Measurements from ENCODE around the gene GLRX. TPM values are rescaled to one million over a fixed set of nuclear protein-coding genes. Genes with fewer than 3 reads are reported as not detected.

The GLRX gene
- total and polyA plus RNA-seq, 9 donors: 5.9 to 21.1 (median 15.5) TPM

DNA sequence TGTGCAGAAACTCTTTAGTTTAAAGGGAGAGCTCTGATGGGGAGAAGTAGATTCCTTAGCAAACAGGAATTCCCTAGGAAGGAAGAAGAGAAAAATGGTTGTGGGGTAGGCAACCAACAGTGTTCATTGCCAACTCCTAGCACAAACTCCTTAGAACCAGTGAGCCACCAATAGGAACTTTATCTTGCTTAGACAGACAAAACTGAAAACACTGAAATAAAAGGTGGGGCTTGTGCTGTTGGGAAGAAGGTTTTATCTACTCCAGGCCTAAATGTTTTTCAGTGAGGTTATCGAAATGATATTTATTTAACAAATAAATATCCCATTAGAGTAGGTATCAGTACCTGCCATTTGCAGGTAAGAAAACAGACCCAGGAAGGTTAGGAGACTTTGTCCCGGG lies 7.7 kb upstream of the GLRX start:
- Histone ChIP-seq H3K27ac (ENCODE audit: low read length) (no peak overlapping the region), H3K27me3 (ENCODE audit: control insufficient read depth, insufficient read depth, low read length) (no peaks in the 10 kb centered on the region), H3K9me3 (replicated peaks; ENCODE audit: control insufficient read depth, low read depth, low read length) (no peaks in the 10 kb centered on the region), H3K36me3 (ENCODE audit: control insufficient read depth, insufficient read depth, low read length) (no peaks in the 10 kb centered on the region), H3K4me1 (ENCODE audit: control insufficient read depth, insufficient read depth, low read length) (no peaks in the 10 kb centered on the region), H3K4me3 (ENCODE audit: low read length) (no peak overlapping the region)
- no peak for DNase-seq
- 80% methylated on average over 1 of the region's 2 CpGs for WGBS (ENCODE audit: insufficient coverage)

DNA sequence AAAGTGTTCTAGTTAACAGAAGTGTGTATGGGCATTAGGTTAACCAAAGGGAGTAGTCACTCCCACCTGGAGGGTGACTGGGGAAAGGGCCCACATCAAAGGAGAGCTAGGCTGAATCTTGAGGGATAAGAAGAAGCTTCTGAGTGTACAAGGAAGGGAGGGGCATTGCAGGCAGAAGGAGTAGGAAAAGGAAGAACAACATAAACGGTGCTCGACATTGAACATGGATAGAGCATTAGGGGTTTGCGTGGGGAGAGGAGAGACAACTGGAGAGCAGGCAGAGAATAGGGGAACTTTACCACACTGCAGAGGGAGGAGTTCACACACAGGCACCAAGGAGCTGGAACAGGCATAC lies 5.3 kb upstream of the GLRX start:
- Histone ChIP-seq H3K4me1 (ENCODE audit: control insufficient read depth, insufficient read depth, low read length) (peaks cover 15% of the 10 kb centered on the region), H3K4me3 (ENCODE audit: low read length) (no peak overlapping the region), H3K36me3 (ENCODE audit: control insufficient read depth, insufficient read depth, low read length) (no peaks in the 10 kb centered on the region), H3K27me3 (ENCODE audit: control insufficient read depth, insufficient read depth, low read length) (no peaks in the 10 kb centered on the region), H3K9me3 (replicated peaks; ENCODE audit: control insufficient read depth, low read depth, low read length) (no peaks in the 10 kb centered on the region), H3K27ac (ENCODE audit: low read length) (no peak overlapping the region)
- no peak for DNase-seq
- 38% methylated on average over 3 of the region's 3 CpGs for WGBS (ENCODE audit: insufficient coverage)

DNA sequence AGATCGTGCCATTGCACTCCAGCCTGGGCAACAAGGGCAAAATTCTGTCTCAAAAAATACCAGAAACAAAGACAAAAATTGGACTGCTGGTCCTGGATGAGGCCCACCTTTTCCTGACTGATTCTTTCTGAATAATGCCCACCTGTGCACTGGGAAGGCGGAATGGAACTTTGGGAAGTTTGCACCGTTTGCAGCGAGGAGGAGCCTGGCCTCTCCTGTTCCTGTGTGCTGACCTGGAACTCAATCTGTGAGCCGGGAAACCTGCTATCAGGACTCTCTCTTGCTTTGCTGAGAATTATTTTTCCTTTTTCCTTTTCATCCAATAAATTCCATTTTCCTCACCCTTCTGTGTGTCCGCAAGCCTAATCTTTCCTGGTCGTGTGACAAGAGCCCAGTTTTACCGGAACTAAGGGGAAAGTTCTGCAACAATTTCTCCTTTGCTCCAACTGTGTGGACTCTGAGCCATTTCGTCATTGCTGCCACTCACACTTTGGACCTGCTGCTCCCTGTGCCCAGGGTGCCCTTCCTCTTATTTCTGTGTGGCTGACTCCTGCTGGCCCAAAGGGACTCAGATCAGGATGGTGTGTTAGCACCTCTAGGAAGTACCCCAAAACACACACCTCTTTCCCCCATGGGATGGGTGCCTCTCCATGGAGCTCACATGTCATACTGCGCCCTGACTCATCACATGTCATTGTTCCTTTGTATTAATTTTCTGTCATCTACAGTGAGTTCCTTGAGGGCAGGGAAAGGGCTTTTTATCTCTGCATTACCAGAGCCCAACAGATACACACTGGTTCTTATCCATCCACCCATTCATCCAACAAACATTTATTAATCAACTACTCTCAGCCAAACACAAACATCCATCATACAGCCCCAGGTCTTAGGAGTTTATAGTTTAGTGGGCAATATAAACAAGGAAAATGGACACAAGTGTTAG lies 4.7 kb upstream of the GLRX start:
- no peaks in the 10 kb centered on the region for H3K9me3 ChIP-seq (replicated peaks; ENCODE audit: control insufficient read depth, low read depth, low read length)
- no peak for DNase-seq
- H3K36me3 ChIP-seq (ENCODE audit: control insufficient read depth, insufficient read depth, low read length): no peaks in the 10 kb centered on the region
- 82% methylated on average over 8 of the region's 10 CpGs for whole genome bisulfite sequencing (ENCODE audit: insufficient coverage)
- H3K27ac ChIP-seq (ENCODE audit: low read length): no peak overlapping the region
- no peak overlapping the region for H3K4me3 ChIP-seq (ENCODE audit: low read length)
- peaks cover 17% of the 10 kb centered on the region for H3K4me1 ChIP-seq (ENCODE audit: control insufficient read depth, insufficient read depth, low read length)
- no peaks in the 10 kb centered on the region for H3K27me3 ChIP-seq (ENCODE audit: control insufficient read depth, insufficient read depth, low read length)

DNA sequence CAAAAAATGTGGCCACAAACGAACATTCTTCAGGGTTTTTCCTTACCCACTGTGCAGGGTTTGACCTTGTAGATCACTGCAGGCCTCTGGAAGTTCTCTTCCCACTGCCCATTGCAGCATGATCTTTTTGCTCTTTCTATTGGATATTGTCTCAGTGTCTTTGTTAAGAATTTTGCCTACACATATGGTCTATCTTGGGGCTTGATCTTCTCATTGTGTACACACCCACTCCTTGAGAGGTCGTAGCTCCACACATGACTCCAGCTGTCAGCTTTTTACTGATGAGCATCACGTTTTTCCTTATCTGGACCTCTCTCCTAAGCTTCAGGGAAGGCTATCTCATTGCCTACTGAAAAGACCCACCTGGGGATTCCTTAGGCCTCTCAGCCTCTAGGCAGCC lies 3.0 kb upstream of the GLRX start:
- Histone ChIP-seq H3K4me3 (ENCODE audit: low read length) (no peak overlapping the region), H3K4me1 (ENCODE audit: control insufficient read depth, insufficient read depth, low read length) (peaks cover 23% of the 10 kb centered on the region), H3K27ac (ENCODE audit: low read length) (no peak overlapping the region), H3K27me3 (ENCODE audit: control insufficient read depth, insufficient read depth, low read length) (no peaks in the 10 kb centered on the region), H3K36me3 (ENCODE audit: control insufficient read depth, insufficient read depth, low read length) (no peaks in the 10 kb centered on the region), H3K9me3 (replicated peaks; ENCODE audit: control insufficient read depth, low read depth, low read length) (no peaks in the 10 kb centered on the region)
- WGBS (ENCODE audit: insufficient coverage): 80% methylated on average over 2 of the region's 3 CpGs
- no peak for DNase-seq

DNA sequence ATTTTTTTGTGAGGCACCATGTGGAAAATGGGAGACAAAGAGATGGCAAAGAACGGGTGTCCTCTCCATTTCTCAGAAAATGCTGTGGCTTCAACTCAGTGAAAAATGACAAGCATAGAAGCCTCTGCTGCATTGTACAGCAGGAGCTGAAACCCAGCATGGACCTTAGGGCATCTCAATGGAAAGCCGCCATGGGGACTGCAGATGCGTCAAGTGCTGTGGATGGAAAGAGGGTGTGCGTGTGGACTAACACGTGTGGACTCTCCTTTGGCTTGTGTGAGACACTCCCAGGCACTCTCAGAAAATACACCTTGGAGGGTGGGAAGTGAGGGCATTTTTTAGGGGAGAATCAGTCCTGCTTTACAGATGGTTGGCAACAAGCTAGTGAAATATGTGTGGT lies 2.2 kb upstream of the GLRX start:
- WGBS (ENCODE audit: insufficient coverage): 90% methylated on average over 3 of the region's 5 CpGs
- no peak for DNase-seq
- H3K4me1 ChIP-seq (ENCODE audit: control insufficient read depth, insufficient read depth, low read length): peaks cover 23% of the 10 kb centered on the region

DNA sequence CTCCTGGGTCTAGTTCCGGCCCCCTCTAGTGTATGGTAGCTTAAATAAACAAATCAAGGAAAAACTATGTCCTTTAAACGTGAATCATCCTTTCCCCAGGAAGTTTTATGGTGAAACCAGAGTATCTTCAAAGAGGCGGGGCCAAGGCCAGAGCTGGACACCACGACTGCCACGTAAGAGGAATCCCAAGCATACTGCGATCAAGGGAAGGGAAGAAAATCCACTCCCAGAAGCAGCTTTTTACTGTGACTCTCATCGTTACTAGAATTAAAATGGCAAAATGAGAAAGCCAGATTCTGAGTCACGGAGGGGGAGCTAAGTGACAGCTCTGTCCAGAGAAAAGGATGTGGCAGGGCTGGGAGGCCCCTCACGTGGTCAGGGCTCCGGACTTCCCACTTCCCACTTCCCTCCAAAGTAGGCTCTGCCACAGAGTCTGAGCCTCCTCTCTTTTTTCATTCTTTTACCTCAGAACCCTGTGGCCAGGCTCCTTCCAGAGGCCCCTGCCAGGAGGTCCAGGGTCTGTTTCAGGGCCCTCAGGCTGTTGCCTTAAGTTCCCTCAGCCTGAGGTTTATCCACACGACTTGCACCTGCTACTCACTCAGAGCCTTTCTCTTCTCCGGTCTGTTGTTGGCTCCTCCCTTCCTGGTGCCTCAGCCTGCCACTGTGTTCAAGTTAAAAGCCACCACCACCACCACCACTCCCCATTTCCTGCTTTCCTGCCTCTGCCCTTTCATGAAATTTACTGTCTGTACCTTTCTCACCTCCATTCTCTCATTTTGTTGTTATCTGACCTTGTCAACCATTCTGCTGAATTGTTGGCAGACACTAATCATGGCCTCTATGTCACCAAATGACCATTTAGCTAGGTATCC lies 1.4 kb upstream of the GLRX start:
- Histone ChIP-seq H3K27ac (ENCODE audit: low read length) (peak overlapping the region; percentile 74), H3K9me3 (replicated peaks; ENCODE audit: control insufficient read depth, low read depth, low read length) (no peaks in the 10 kb centered on the region), H3K4me1 (ENCODE audit: control insufficient read depth, insufficient read depth, low read length) (peaks cover 23% of the 10 kb centered on the region), H3K36me3 (ENCODE audit: control insufficient read depth, insufficient read depth, low read length) (no peaks in the 10 kb centered on the region), H3K4me3 (ENCODE audit: low read length) (no peak overlapping the region), H3K27me3 (ENCODE audit: control insufficient read depth, insufficient read depth, low read length) (no peaks in the 10 kb centered on the region)
- 21% methylated on average over 7 of the region's 12 CpGs for WGBS (ENCODE audit: insufficient coverage)
- peak; percentile 89 for DNase-seq

More for the DNA sequence above, 2.2 kb upstream of the GLRX start:
- H3K27ac ChIP-seq (ENCODE audit: low read length): no peak overlapping the region
- H3K4me3 ChIP-seq (ENCODE audit: low read length): no peak overlapping the region
- no peaks in the 10 kb centered on the region for H3K36me3 ChIP-seq (ENCODE audit: control insufficient read depth, insufficient read depth, low read length)
- H3K9me3 ChIP-seq (replicated peaks; ENCODE audit: control insufficient read depth, low read depth, low read length): no peaks in the 10 kb centered on the region
- no peaks in the 10 kb centered on the region for H3K27me3 ChIP-seq (ENCODE audit: control insufficient read depth, insufficient read depth, low read length)

DNA sequence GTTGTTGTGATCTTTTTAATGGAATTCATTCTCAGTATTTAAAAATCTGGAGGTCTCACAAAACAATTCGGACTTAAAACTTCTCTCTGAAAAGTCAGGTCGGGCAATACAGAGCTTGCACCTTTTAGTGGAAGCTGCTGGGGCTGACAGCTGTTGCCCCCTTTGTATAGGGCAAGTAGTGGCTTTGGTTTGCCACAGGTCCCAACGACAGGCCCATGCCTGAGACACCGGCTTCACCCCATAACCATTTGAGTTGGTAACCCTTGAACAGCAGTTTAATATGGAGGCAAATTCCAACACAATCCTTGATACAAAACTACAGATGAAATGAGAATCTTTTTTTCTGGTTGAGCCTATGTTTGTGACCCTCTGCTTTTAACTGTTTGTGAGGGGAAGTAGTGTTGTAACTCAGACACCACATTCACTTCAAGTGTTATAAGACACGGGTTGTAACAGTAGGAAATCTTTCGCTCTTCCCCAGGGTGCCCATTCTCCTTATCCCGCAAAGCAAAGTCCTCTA lies 752 bp upstream of the GLRX start:
- no peak for DNase-seq
- no peak overlapping the region for H3K4me3 ChIP-seq (ENCODE audit: low read length)
- H3K36me3 ChIP-seq (ENCODE audit: control insufficient read depth, insufficient read depth, low read length): peaks cover 3% of the 10 kb centered on the region
- 13% methylated on average over 1 of the region's 7 CpGs for WGBS (ENCODE audit: insufficient coverage)
- H3K9me3 ChIP-seq (replicated peaks; ENCODE audit: control insufficient read depth, low read depth, low read length): no peaks in the 10 kb centered on the region
- peaks cover 29% of the 10 kb centered on the region for H3K4me1 ChIP-seq (ENCODE audit: control insufficient read depth, insufficient read depth, low read length)
- no peaks in the 10 kb centered on the region for H3K27me3 ChIP-seq (ENCODE audit: control insufficient read depth, insufficient read depth, low read length)
- peak overlapping the region; percentile 74 for H3K27ac ChIP-seq (ENCODE audit: low read length)

DNA sequence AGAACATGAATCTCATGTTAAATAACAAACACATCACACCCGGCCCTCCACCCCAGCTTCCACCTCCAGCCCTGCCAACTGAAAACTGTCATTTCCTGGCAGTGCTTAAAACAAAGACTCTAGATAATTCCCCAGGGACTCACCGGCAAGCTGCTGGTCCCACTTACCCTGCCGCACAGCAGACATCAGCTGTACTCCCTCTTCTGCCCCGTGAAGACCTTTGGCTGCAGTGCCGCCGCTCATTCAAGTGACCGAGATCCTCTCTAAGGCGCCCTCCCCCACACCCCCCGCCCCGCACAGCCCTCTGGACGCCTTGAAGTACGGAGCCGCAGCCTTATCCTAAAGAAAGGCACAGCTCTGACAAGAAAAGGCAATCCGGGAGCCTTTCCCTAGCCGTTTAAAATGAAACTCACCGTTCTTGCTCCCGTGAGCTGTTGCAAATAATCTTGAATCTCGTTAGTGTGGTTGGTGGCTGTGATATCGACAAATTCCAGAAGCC lies 434 bp downstream of the GLRX start:
- Histone ChIP-seq H3K4me1 (ENCODE audit: control insufficient read depth, insufficient read depth, low read length) (peaks cover 38% of the 10 kb centered on the region), H3K9me3 (replicated peaks; ENCODE audit: control insufficient read depth, low read depth, low read length) (no peaks in the 10 kb centered on the region), H3K4me3 (ENCODE audit: low read length) (peak overlapping the region; percentile 77), H3K36me3 (ENCODE audit: control insufficient read depth, insufficient read depth, low read length) (peaks cover 3% of the 10 kb centered on the region), H3K27ac (ENCODE audit: low read length) (peak overlapping the region; percentile 74), H3K27me3 (ENCODE audit: control insufficient read depth, insufficient read depth, low read length) (no peaks in the 10 kb centered on the region)
- WGBS (ENCODE audit: insufficient coverage): 0% methylated on average over 14 of the region's 19 CpGs
- DNase-seq: peak; percentile 70

DNA sequence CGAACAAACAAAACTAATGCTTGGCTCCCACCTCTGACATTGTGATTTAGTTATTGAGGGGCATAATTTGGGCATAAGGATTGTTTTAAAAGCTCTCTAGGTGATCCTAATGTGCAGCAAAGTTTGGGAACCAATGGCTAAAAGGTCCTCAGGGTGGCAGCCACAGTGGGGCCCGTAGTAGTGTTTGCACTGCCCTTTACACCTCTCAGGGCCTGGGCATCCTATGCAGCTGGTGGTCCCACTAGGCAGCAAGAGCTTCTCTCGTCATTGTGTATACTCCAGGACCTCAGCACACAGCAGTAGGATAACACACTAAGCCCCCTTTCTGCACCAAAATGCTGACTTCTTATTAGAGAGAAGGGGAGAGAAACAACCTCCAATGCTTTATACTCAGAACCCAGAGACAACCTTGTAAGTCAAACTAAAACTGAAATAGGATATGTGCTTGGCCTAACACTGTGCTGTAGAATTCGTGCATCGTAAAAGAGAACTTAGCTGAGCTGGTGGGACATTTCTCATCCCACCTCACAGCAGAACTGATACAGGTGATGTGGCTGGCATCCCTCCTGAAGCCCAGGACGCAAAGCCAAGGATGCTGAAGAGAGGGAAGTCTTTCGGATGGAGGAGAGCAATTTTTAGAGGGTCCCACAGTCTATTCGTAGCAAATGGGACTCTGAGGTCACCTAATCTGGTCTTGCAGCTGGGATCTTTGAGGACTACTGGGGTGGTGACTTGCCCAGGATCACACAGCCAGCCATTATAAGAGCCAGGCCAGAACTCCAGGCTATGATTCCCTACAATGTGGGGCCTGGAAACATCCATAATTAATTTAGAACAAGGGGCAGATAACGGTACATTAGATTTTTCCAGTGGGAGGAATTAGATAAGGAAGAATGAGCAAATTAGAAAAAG lies 1.2 kb downstream of the GLRX start:
- Histone ChIP-seq H3K27ac (ENCODE audit: low read length) (peak overlapping the region; percentile 74), H3K4me1 (ENCODE audit: control insufficient read depth, insufficient read depth, low read length) (peaks cover 38% of the 10 kb centered on the region), H3K9me3 (replicated peaks; ENCODE audit: control insufficient read depth, low read depth, low read length) (no peaks in the 10 kb centered on the region), H3K4me3 (ENCODE audit: low read length) (peak overlapping the region; percentile 77), H3K27me3 (ENCODE audit: control insufficient read depth, insufficient read depth, low read length) (no peaks in the 10 kb centered on the region), H3K36me3 (ENCODE audit: control insufficient read depth, insufficient read depth, low read length) (peaks cover 5% of the 10 kb centered on the region)
- WGBS (ENCODE audit: insufficient coverage): 62% methylated on average over 3 of the region's 9 CpGs
- DNase-seq: no peak
